Right ventricle myocardium superior (tissue), 1 donor: ENCODE data around the gene AKR1C1. TPM values are rescaled to one million over a fixed set of nuclear protein-coding genes. Genes with fewer than 3 reads are reported as not detected.
"Not testable (repeated sequence)": the region's sequence is repeated elsewhere in the genome, so short reads cannot be mapped to it uniquely, and the experiment has no call there.

Experiments
- ATAC-seq: fragments of 200-7000 bp; cut with Tn5 transposase; one replicate; pipeline ENCODE4 v1.9.1; 2020; ENCODE audit warnings: mild to moderate bottlenecking; ENCODE audit not compliant: poor library complexity
- DNase-seq: peaks from one replicate; pipeline ENCODE4 v3.0.0-alpha.2; 2020
- intact Hi-C: fragments of 100-400 bp; cut with DNase I; formaldehyde crosslinking; loops from one replicate; pipeline ENCODE4 v1.11.2; 2022
- total RNA-seq: library from RNA; stranded (reverse); fragmentation: NEBNext Ultra II Directional; extraction: Animal tissue kit (Norgen Biotek cat#: 25700); gene quantifications from one replicate; pipeline ENCODE4 v1.2.1, GENCODE V29; 2021
- donor health status: DM: no; HTN: yes; CAD: no; lungs with severe emphysema.

AKR1C1 gene
- total RNA-seq, 1 donor from 2014 or later: 31.4 TPM

DNA sequence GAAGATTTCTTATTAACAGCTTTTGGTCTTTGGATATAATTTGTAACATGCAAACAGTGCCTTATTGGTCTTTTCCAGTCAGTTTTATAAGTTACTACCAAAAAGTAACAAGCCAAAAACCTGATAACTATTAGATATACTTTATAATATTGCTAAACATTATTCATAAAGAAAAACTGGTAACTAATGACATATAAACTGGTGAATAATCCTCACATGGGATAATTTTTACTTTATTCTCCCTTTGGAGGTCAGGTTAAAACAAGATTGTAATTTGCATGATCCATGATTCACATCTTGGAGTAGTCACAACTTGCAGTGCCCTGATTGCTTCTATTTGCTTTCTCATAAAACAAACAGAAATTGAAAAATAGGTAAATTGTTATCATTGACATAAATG is 41.3 kb downstream of the AKR1C1 start:
- DNase-seq, intact Hi-C loops, ATAC-seq: not testable (repeated sequence)

DNA sequence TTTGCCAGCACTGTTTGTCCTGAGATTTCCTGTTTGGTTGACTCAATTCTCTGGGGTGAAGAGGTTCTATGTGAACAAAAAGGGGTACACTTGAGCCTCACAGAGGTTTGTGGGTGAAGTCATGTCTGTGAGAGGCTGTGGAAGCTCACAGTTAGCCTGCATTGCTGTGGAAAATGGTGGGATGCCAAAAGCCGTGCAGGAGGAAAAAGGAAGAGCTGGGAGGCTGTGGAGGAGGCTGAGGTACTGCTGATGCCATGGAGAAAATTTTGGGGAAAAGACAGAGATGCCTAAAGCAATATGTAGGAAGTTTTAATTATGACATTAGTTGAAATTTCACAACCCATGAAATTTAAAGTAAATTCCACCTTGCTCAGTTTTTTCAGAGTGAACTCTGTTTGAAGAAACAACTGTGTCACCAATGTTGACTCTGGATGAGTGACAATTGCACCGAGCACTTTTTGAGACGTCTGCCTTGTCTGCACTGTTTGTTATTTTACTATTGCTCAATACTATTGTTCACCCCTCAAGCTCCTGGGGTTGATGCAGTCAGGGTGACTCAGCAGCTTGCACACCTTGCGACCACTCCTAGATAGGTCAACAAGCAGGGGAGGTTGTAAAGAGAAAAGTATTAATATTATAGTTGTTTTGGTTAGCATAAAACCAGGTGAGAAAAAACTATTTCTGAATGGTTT is 45.8 kb downstream of the AKR1C1 start:
- ATAC-seq, DNase-seq, intact Hi-C loops: not testable (repeated sequence)

DNA sequence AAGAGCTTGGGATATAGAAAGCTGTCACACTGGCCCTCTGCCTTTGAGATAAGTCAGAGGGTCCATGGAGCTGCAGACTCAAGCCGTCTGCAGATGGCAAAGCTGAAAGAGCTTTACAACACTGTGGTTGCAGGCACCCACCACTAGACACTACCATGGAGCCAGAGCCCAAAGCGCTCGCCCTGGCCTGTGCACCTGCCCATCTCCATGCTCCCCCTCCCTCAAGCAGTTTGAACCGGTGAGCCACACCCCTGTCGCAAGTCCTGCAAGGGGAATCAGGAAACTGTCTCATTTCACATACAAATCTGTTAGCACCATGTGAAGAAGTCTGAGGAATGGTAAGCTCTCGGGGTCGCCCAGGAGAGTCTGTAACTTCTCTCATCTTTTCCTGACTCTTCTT is 46.8 kb downstream of the AKR1C1 start:
- intact Hi-C loops: loop anchor here (10.0 kb wide), 1 partner anchor 85 kb away; the partner anchor contains the start of gene AKR1C3
- not testable (repeated sequence) for DNase-seq, ATAC-seq

DNA sequence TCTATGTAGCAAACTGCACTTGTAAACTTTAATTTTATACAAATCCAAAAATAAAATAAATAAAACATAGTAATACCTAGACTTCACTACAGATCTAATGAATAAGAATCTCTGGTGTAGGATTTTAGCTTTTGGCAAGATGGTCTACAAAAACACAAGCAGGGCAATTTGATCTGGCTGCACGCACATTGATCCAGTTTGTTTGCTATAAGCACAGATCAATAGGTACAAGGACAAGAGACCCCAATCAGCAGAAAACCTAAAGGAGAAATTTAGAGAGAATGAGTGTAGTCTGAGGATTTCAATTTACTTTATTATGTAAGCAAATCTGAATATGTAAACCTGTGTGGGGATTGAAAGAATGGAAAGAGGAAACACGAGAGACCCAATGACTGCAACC is 48.2 kb downstream of the AKR1C1 start:
- not testable (repeated sequence) for ATAC-seq, DNase-seq
- intact Hi-C loops: loop anchor here (10.0 kb wide), 1 partner anchor 83 kb away; the partner anchor contains the start of gene AKR1C3

DNA sequence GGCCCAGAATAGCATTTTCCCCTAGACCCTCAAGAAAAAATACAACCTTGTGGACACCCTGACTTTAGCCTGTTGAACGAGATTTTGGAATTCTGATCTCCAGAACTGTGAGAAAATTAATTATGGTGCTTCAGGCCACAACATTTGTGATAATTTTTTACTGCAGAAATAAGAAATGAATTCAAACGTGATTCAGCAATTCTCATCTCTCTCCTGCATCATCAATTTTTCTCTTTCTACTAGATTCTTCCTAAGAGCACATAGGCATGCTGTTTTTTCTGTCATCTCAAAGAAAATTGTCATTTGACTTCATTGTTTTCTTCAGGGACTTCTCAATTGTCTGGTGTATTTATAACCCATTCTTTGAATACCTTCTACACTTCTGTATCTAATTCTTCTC is 49.4 kb downstream of the AKR1C1 start:
- DNase-seq (no peak), ATAC-seq (no peak)
- intact Hi-C loops: loop anchor here (10.0 kb wide), 1 partner anchor 82 kb away; the partner anchor contains the start of gene AKR1C3

DNA sequence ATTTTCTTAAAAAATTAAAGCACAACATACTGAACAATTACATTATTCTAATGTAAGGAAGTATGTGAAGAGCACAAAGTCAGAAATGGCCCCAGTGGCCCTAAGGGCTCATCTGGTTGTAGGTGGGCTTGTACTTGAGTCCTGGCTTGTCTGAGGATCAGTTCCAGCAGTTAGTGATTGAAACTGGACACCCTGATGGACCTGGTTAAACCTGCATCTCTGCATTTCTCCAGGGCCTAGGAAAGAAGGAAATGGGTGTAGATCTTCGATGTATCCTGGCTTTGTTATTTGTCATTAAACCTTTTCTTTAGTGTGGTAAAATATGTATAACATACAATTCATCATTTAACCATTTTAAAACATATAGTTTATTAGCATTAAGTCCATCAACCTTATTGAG is 50.2 kb downstream of the AKR1C1 start:
- DNase-seq (no peak), ATAC-seq (no peak)
- intact Hi-C loops: loop anchor here (10.0 kb wide), 1 partner anchor 81 kb away; the partner anchor contains the start of gene AKR1C3

DNA sequence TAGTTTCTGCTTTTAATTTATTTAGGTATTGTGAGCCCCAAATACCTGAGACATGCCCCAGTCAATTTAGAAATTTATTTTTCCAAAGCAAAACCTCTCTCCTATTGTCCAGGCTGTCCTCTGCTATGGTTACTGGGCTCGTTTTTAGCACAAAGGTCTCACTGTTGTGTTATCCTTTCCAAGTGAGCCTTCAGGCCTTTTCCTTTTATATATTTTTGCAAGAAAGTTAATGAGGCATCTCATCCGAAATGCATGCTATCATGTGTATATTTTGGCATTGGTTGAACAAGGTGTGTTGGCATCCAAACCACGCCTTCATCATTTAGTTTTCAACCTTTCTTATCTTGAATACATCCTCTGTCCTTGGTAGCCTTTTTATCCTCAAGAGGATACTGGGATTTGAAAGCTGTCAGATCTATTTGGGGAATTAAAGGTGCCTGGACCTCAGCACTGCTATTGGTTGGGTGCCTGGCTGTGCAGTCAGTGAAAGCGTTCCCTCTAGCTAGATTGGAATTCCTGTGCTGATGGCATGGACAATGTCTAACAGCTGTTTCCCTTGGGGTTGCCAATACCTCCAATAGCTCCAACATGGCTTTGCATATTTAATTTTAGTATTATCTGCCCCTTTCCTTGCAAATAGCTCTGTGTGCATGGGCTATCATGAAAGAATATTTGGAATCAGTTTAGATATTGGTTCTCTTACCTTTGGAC is 51.1 kb downstream of the AKR1C1 start:
- ATAC-seq, DNase-seq: not testable (repeated sequence)
- intact Hi-C loops: loop anchor here (10.0 kb wide), 1 partner anchor 80 kb away; the partner anchor contains the start of gene AKR1C3

DNA sequence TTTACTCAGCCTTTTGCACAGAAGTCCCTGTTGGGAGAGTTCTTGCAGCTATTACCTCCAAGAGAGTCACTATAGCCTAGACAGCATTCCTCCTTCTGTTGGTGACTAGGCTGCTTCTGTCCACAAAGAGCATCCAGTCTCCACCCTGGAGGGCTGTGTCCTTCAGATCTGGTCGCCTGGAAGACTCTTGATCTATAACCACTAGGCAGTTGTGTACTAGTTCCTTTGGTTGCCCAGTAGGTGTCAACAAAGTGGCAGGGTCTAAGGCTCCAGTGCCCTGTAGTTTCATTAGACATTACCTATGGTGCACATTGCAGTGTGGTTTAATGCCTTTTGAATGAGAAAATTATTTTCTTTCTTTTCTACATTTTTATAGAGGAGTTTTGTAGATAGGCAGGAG is 51.7 kb downstream of the AKR1C1 start:
- no peak for DNase-seq
- no peak for ATAC-seq
- intact Hi-C loops: loop anchor here (10.0 kb wide), 1 partner anchor 80 kb away; the partner anchor contains the start of gene AKR1C3

DNA sequence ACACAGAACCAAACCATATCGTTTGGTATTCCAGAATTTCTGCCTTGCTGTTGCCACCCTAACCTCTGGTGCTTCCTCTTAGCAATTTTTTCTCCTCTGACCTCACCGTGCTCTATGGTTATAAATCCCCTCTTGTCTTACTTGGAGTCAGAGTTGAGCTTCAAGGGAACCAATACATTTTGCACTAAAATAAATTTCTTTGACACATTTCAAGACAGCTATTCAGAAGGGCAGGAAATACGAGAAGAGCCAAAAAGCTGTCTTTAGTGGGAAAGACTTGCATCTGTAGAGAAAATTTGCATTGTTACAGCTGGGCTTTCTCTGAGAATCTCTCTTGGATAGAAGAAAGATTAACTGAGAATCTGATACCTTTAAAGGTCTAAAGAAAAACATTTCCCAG is 54.9 kb downstream of the AKR1C1 start:
- intact Hi-C loops: loop anchor here (10.0 kb wide), 1 partner anchor 77 kb away; the partner anchor contains the start of gene AKR1C3
- DNase-seq: no peak
- ATAC-seq: no peak

DNA sequence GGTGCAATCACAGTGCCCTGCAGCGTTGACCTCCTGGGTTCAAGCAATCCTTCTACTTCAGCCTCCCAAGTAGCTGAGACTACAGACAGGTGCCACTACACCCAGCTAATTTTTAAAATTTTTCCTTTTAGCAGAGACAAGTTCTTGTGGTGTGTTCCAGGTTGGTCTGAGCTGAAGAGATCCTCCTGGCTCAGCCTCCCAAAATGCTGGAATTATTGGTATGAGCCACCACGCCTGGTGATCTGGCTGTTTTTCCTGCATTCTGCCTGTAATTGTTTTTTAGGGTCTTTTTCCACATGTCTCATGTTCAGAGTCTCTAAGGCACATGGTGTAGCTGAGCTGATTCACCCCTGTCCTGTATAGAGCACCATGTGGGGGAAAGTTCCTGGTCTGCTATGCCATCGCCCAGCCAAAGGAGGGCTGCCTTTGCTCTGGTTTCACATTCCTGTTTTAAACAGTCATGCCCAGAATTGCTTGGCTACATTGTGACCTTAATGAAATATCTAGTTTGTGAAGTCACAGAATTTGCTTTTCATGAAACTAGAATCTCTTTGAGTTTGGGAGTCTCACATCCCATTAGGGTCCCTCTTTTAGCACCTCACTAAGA is 55.6 kb downstream of the AKR1C1 start:
- DNase-seq (peak; percentile 39), ATAC-seq (peak; percentile 92)
- intact Hi-C loops: loop anchor here (10.0 kb wide), 1 partner anchor 76 kb away; the partner anchor contains the start of gene AKR1C3

DNA sequence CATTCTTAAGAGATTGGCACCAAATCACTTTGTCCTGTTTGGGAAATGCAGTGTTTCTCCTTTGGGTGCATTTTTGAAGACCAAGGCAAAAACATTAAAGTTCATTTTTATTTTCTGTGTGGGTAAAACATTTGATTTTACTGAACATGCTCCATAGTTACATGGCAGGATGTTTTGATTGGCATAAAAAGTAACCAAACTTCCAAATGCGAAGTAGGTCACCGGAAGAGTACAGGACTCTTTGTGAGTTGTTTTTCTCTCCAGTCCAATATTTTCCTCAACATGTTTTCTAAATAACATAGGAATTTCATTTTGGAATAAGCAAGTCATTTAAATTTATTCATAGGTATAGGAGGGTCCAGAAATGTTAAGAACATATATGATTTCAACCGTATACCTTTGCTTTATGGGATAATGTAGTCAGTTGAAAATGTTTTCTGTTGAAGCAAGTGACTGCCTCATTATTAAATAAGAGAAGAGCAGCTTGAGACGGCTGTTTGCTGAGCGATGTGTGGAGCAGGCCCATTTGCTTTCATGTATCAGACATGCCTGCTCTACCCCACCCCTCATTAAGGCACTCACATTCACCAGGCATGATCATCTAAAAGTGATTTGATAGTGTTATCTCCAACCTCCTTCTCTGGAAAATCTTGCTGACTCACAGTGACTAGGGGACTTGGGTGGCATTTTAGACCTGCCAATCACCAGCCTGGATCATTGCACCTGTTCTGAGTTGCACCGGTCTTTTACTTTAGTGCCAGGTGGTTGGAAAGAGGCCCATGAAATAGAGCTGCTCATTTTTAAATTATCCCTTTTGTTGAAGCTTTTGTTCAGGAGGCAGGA is 56.8 kb downstream of the AKR1C1 start:
- intact Hi-C loops: loop anchor here (10.0 kb wide), 1 partner anchor 75 kb away; the partner anchor contains the start of gene AKR1C3
- not testable (repeated sequence) for DNase-seq, ATAC-seq

DNA sequence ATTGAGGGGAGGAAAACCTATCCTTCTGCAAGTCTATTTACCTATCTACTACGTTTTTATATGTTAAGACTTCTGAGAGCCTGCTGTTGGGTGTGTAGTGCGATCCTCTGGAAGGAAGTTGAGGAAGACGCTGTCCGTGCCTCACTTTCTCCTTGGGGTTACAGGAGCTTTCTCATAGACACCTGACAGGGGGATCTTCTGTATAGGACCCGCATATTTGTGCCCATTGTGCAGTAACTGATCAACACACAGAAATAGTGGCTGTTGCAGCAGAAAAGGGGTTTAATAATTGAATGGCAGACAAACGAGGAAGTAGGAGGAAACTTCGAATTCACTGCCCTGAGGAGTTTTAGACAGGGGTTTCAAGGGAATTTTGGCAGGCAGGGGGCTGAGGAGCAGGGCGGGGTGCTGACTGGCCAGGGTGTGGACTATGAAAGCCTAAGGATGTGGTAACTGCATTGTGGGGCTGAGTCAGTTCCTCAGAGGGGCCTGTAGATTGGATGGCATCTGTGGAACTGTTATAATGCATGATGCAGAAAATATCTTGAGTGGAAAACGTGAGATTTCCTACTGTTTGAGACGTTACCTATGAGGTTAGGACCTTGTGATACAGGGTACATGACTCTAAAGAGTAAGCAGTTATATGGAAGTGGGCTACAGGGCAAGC is 58.5 kb downstream of the AKR1C1 start:
- intact Hi-C loops, ATAC-seq, DNase-seq: not testable (repeated sequence)

DNA sequence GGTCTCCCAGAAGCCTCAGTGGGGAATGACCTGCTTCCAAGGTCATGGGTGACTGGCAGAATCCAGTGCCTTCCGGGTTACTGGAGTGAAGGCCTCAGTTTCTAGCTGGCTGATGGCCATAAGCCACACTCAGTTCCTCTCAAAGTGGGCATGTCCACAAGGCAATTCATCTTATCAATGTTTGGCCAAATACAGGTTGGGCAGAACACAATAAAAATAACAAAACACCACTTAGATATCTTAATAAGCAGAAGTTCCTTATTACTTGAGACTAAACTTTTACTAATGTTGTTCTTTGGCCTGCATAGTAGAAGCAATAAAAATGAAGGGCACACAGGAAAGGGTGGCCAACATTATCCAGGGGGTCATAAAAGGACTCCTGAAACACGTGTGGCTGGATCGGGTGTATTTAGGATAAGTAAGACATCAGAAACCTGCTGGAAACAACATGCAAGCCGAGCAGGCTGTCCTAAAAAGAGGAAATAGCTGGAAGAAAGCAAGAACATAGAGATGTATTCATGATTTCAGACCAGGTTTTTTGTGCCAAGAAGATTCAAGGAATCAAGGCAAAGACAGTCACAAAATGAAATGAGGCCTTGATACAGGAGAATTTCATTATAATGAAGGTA is 60.1 kb downstream of the AKR1C1 start:
- DNase-seq (no peak), ATAC-seq (no peak)
- intact Hi-C loops: no loop called here

DNA sequence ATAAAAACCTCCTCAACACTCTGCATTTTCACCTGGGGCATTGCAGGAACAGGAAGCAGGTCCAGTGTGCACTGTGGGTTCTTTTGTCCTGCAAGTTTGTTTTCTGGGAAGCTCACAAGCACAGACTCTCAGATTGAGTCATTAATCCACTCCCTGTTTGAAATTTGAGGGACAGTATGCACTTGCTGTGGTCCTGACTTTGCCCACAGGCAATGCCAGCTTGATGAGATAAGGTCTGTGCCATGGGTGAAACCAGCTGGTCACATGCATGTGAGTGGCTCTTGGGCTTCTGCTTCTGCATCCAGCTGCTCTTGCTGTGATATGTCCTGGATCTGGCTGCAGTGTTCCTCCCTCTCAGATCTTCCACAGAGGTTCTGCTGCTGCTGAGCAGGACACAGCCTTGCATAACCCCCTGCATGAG is 62.3 kb downstream of the AKR1C1 start:
- intact Hi-C loops: not testable (repeated sequence)
- ATAC-seq: peak; percentile 82
- DNase-seq: peak; percentile 44

DNA sequence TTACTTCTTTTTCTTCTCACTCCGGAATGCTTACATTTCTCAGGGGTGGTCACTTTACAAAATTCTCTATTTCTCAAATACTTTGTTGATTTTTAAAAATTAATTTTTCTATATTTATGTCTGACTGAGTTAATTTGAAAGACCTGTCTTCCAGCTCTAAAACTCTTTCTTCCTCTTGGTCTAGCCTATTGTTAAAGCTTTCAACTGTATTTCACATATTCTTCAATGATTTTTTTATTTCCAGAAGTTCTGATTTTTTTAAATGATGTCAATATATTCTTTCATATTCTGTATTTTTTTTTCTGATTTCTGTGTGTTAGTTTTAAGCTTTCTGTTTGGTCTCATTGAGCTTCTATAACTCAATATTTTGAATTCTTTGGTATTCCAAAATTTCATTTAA is 67.8 kb downstream of the AKR1C1 start:
- intact Hi-C loops: no loop called here

DNA sequence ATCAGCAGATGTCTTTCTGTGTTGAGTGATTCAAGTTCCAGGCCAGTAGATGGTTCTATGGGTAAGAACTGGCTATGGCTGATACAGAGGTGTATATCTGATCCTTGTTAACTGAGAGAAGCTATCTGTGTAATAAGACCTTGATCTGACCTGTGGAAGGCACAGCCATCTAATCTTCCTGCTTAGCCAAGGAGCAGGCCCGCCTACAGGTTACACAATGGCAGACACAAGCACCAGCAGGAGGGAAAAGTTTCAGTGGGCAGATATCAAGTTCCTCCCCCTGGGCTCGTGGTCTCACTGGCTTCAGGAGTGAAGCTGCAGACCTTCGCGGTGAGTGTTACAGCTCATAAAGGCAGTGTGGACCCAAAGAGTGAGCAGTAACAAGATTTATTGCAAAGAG is 68.4 kb downstream of the AKR1C1 start:
- ATAC-seq, DNase-seq, intact Hi-C loops: not testable (repeated sequence)

More for the DNA sequence above, 67.8 kb downstream of the AKR1C1 start:
- ATAC-seq (no peak), DNase-seq (no peak)

DNA sequence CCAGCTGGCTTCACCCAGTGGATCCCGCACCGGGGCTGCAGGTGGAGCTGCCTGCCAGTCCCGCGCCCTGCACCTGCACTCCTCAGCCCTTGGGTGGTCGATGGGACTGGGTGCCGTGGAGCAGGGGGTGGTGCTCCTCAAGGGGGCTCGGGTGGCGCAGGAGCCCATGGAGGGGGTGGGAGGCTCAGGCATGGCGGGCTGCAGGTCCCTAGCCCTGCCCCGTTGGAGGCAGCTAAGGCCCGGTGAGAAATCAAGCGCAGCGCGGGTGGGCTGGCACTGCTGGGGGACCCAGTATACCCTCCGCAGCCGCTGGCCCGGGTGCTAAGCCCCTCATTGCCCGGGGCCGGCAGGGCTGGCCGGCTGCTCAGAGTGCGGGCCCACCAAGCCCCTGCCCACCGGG is 69.2 kb downstream of the AKR1C1 start:
- DNase-seq, intact Hi-C loops, ATAC-seq: not testable (repeated sequence)
